Metanephros (tissue), 2 donors: Measurements from ENCODE around the gene SEMA3F. TPM values are rescaled to one million over a fixed set of nuclear protein-coding genes. Genes with fewer than 3 reads are reported as not detected.

Experiments
- small RNA-seq: library from RNA; depleted of rRNA; stranded (forward); fragments of <200 nt; gene quantifications from one replicate; pipeline ENCODE3, GENCODE V24; 2014; ENCODE audit warnings: low replicate concordance
- total RNA-seq: library from RNA; depleted of rRNA; stranded (reverse); fragments of >200 nt; gene quantifications from one replicate; pipeline ENCODE4 v1.2.3, GENCODE V29; 2014

The SEMA3F gene
- total RNA-seq = 42.8 TPM

DNA sequence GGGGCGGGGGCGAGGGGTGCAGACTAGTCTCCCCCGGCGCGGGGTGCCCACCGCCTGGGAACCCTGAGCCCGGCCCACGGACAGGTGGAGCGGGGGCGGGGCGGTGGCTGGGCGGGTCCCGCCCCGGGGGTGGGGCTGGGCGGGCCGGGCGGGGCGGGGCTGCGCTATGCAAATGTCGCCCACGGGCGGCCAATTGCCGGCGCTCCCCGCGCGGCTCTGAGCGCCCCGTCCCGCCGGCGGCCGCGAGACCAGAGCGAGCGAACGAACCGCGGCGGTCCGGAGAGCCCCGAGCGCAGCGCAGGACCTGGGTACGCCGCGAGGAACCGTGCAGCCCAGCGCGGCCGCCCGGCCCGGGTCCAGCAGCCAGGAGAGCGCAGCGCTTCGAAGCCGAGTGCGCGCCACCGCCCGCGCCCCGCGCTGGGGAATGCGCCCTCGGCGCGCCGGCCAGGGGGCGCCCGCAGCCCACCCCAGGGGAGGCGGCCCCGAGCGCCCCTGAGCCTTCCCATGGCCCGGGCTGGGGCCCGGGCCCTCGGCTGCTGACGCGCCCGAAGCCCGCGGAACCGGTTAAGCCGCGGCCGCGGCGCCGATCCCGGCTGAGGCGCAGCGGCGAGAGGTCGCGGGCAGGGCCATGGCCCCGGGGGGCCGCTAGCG is at the start of gene SEMA3F:
SEMA3F (plus strand) TSS at position 485 of the 651 bp plus-strand sequence. CDS start 4,299 bp downstream, outside the sequence.

DNA sequence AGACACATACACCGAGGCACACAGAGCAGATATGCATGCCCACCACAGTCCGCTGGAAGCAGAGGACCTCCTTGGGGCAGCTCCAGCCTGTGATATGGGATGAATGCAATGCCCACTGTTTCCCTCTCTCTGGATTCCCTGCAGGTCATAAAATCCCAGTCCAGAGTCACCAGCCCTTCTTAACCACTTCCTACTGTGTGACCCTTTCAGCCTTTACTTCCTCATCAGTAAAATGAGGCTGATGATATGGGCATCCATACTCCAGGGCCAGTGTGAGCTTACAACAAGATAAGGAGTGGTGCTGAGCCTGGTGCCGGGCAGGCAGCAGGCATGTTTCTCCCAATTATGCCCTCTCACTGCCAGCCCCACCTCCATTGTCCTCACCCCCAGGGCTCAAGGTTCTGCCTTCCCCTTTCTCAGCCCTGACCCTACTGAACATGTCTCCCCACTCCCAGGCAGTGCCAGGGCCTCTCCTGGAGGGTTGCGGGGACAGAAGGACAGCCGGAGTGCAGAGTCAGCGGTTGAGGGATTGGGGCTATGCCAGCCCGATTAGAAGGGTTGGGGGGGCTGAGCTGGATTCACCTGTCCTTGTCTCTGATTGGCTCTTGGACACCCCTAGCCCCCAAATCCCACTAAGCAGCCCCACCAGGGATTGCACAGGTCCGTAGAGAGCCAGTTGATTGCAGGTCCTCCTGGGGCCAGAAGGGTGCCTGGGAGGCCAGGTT is 36.0 kb downstream of the SEMA3F start, which contains the start of gene GNAT1:
GNAT1 (plus strand) TSS at position 675 of the 725 bp plus-strand sequence. CDS start 116 bp downstream, outside the sequence.

DNA sequence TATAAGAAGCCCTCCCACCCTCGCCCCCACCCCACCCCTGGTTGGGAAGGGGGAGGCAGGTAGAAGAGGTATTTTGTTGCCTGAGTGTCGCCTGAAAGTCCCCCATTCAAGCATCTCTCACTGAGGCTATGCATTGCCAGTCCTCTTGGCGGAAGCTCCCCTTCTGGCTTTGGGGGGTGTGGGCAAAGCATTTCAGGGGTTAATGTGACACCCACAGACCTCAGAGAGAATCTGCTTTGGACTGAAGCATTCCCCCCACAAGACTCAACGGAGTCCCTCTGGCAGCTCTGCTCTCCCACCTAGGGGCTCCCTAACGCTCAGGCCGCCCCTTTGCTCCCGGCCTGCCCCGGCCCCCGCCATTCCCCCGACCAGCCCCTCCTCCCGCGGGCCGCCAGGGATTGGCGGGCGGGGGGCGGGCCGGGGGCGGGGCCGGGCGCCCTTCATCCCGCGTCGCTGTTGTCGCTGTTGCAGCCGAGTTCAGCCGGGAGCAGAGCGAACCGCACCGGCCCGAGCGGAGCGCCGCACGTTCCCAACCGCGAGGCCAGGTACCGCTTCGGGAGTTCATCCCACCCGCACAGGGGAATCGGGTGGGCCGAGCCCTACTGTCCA is 49.8 kb downstream of the SEMA3F start, which contains the start of gene SLC38A3:
SLC38A3 (plus strand) TSS at position 468 of the 609 bp plus-strand sequence. CDS start 8,929 bp downstream, outside the sequence.

DNA sequence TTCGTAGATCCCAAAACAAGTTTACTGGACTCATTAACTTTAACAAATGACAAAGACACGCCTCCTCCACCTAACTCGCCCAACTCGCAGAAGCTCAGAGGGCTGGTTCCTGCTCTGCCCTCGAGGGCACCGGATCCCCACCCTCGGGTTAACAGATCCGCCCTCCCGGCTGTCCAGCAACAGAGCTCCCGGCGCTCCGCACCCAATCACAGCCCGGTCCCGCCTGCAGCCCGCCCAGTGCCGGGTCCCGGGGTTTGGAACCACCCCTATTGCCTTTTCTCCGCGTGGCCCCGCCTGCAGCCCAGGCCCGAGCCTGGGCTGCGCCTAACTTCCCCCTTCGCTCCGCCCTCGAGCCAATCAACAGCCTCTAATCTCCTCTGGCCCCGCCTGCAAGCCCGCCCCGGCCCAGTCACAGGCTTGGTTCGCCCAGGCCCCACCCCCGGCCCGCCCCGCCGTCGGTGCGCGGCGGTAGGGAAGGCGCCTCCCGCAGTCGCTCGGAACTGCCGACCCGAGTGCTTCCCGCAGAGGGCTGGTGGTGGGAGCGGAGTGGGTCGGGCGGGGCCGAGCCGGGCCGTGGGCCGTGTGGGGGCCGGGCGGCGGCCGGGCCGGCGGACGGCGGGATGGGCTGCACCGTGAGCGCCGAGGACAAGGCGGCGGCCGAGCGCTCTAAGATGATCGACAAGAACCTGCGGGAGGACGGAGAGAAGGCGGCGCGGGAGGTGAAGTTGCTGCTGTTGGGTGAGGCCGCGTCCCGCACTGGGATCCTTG is 80.8 kb downstream of the SEMA3F start, which contains the start of gene GNAI2:
GNAI2 (plus strand) TSS at position 489 of the 768 bp plus-strand sequence; CDS start at position 621, 132 bp downstream.

Small RNAs within 50 kb of the gene (small RNA-seq; reads per million reads assigned to genes)
- gene MIR566 (not detected), gene MIR5787 (not detected)

Other genes with a start within 250 kb of the SEMA3F start
- gene MON1A, start 225.5 kb upstream of the SEMA3F start, total RNA-seq = 8.7 TPM
- gene RBM6, start 215.2 kb upstream of the SEMA3F start, total RNA-seq = 78.2 TPM
- gene RBM5, start 66.4 kb upstream of the SEMA3F start, total RNA-seq = 261 TPM
- not detected for gene GNAT1, start 36.3 kb downstream of the SEMA3F start, total RNA-seq
- 2.9 TPM for gene SLC38A3, start 49.9 kb downstream of the SEMA3F start, total RNA-seq
- gene GNAI2, start 80.9 kb downstream of the SEMA3F start, total RNA-seq = 159 TPM
- 70.1 TPM for gene SEMA3B, start 113.8 kb downstream of the SEMA3F start, total RNA-seq
- gene LSMEM2, start 123.8 kb downstream of the SEMA3F start, total RNA-seq = 3.2 TPM
- gene IFRD2, start 137.1 kb downstream of the SEMA3F start, total RNA-seq = 31.7 TPM
- gene HYAL3, start 144.1 kb downstream of the SEMA3F start, total RNA-seq = 3.7 TPM
- gene NAA80, start 144.1 kb downstream of the SEMA3F start, total RNA-seq = 4.8 TPM
- gene HYAL1, start 148.2 kb downstream of the SEMA3F start, total RNA-seq = 6.3 TPM
- gene HYAL2, start 167.4 kb downstream of the SEMA3F start, total RNA-seq = 128 TPM
- 10.5 TPM for gene TUSC2, start 172.9 kb downstream of the SEMA3F start, total RNA-seq
- 35.8 TPM for gene RASSF1, start 185.5 kb downstream of the SEMA3F start, total RNA-seq
- gene ZMYND10, start 190.4 kb downstream of the SEMA3F start, total RNA-seq = 3.9 TPM
- 27.5 TPM for gene NPRL2, start 195.5 kb downstream of the SEMA3F start, total RNA-seq
- 18.0 TPM for gene CYB561D2, start 195.5 kb downstream of the SEMA3F start, total RNA-seq
- gene TMEM115, start 204.2 kb downstream of the SEMA3F start, total RNA-seq = 37.8 TPM